ENCODE measurements around the gene NHERF2. TPM values are rescaled to one million over a fixed set of nuclear protein-coding genes. Genes with fewer than 3 reads are reported as not detected.
A peak's percentile ranks its signal among the peaks of the same experiment; 100 is the strongest.

The NHERF2 gene
- total RNA-seq, 1 donor from 2014 or later, result 2.3 TPM

DNA sequence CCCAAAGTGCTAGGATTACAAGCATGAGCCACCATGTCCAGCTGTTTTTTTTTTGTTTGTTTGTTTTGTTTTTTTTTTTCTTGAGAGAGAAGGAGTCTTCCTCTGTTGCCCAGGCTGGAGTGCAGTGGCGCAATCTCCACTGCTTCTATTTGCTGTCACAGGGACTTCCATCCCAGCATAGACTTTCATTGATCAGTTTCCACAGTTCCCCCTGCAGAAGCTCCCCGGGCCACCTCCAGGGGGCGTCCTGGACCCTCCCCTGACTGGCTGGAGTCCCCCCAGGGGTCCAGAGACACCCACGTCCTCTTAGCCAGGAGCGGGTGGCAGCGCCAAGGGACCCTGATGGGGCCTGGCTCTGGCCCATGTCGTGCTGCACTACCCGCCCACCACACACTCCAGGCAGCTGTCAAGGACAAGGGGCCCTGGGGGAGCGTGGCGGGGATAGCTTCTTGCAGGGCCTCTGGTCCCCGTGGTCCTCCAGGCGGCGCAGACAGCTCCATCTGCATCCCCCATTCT lies 10.2 kb upstream of the NHERF2 start:
- intact Hi-C loops (cut with micrococcal nuclease), result no loop called here
- Mint-ChIP-seq H3K27ac (no peak overlapping the region), H3K9me3 (no peaks in the 10 kb centered on the region), H3K4me1 (ENCODE audit: low read depth) (peaks cover 2% of the 10 kb centered on the region), H3K4me3 (ENCODE audit: low read depth) (no peak overlapping the region), H3K36me3 (ENCODE audit: low read depth) (no peaks in the 10 kb centered on the region), H3K27me3 (ENCODE audit: low read depth) (peaks cover 16% of the 10 kb centered on the region)
- no peak for DNase-seq (ENCODE audit: low spot score)

DNA sequence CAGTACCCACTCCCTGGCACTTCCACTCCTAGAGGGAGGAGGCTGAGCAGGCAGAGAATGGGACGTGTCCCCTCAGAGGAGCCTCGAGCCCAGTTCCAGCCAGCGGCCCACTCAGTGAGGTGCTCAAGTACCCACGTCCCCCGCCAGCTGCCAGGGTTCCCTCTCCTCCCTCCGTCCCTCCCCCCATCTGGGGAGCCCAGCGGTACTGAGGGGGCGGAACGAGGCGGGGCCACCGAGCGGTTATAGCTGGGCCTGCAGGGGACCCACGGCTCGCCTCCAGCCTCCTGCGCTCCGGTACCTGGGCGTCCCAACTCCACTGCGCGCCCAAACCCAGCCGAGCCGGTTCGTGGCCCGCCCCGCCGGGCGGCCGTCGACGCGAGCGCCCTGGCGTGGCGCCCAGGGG lies 7.2 kb upstream of the NHERF2 start, which contains the start of gene NPW:
Gene NPW, plus strand, starts transcription at position 268 of the 403 bp plus-strand sequence.
- DNase-seq (ENCODE audit: low spot score), result no peak
- H3K4me1 Mint-ChIP-seq (ENCODE audit: low read depth), result peaks cover 11% of the 10 kb centered on the region
- H3K4me3 Mint-ChIP-seq (ENCODE audit: low read depth), result peak within 1 kb of the TSS; percentile 42
- H3K27ac Mint-ChIP-seq, result no peak within 1 kb of the TSS
- intact Hi-C loops (cut with micrococcal nuclease), result no loop called here
- H3K27me3 Mint-ChIP-seq (ENCODE audit: low read depth), result peaks cover 26% of the 10 kb centered on the region
- no peaks in the 10 kb centered on the region for H3K9me3 Mint-ChIP-seq
- H3K36me3 Mint-ChIP-seq (ENCODE audit: low read depth), result no peaks in the 10 kb centered on the region

DNA sequence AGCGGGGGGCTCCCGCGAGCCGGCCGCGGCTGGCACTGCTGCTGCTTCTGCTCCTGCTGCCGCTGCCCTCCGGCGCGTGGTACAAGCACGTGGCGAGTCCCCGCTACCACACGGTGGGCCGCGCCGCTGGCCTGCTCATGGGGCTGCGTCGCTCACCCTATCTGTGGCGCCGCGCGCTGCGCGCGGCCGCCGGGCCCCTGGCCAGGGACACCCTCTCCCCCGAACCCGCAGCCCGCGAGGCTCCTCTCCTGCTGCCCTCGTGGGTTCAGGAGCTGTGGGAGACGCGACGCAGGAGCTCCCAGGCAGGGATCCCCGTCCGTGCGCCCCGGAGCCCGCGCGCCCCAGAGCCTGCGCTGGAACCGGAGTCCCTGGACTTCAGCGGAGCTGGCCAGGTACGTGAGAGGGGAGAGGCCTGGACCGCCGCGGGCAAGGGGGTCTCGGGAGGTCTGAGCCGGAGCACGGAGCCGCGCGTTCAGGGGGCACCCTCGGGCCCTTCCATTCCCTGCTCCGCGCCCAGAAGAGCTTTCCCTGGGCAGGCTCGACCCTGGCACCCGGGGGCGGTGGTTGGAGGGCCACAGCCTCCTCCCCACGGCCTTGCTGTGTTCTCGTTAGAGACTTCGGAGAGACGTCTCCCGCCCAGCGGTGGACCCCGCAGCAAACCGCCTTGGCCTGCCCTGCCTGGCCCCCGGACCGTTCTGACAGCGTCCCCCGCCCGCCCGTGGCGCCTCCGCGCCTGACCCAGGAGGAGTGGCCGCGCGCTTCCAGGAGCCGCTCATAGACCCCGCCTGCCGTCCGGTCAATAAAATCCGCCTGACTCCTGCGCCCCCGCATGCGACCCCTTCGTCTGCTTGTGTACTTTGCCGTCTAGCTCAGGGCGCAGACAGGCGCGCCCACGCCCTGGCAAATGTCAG lies 6.5 kb upstream of the NHERF2 start:
- no peak for DNase-seq (ENCODE audit: low spot score)
- no peak overlapping the region for H3K27ac Mint-ChIP-seq
- H3K36me3 Mint-ChIP-seq (ENCODE audit: low read depth), result no peaks in the 10 kb centered on the region
- H3K9me3 Mint-ChIP-seq, result no peaks in the 10 kb centered on the region
- H3K4me1 Mint-ChIP-seq (ENCODE audit: low read depth), result peaks cover 11% of the 10 kb centered on the region
- H3K27me3 Mint-ChIP-seq (ENCODE audit: low read depth), result peaks cover 28% of the 10 kb centered on the region
- intact Hi-C loops (cut with micrococcal nuclease), result loop anchor here (5.0 to 10.0 kb wide), 2 partner anchors 235 to 322 kb away; partner anchors contain the start of genes ABCA3 and ECI1
- H3K4me3 Mint-ChIP-seq (ENCODE audit: low read depth), result peak overlapping the region; percentile 42

DNA sequence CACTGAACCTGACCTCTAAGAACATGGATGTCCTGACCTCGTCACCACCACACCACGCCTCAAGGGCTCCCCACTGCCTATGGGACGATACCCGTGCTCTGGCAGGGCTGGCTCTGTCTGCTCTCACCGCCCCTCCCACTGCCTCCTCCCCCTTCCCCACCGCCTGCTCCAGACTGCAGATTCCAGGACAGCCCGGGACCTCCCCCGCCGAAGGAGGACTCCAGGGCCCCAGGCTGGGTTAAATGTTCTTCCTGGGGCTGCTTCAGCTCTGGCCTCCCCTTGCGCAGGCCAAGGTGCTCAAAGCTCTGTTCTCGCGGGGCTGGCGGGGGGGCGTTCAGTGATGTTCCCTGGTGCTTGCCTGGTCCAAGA lies 4.0 kb upstream of the NHERF2 start:
- no peaks in the 10 kb centered on the region for H3K9me3 Mint-ChIP-seq
- peak overlapping the region; percentile 73 for H3K4me3 Mint-ChIP-seq (ENCODE audit: low read depth)
- no peak overlapping the region for H3K27ac Mint-ChIP-seq
- H3K27me3 Mint-ChIP-seq (ENCODE audit: low read depth), result peaks cover 38% of the 10 kb centered on the region
- no peak for DNase-seq (ENCODE audit: low spot score)
- intact Hi-C loops (cut with micrococcal nuclease), result loop anchor here (1.0 to 10.0 kb wide), 3 partner anchors 133 to 320 kb away; partner anchors contain the start of genes ABCA3, ECI1 and TRAF7
- H3K4me1 Mint-ChIP-seq (ENCODE audit: low read depth), result peaks cover 16% of the 10 kb centered on the region
- no peaks in the 10 kb centered on the region for H3K36me3 Mint-ChIP-seq (ENCODE audit: low read depth)

DNA sequence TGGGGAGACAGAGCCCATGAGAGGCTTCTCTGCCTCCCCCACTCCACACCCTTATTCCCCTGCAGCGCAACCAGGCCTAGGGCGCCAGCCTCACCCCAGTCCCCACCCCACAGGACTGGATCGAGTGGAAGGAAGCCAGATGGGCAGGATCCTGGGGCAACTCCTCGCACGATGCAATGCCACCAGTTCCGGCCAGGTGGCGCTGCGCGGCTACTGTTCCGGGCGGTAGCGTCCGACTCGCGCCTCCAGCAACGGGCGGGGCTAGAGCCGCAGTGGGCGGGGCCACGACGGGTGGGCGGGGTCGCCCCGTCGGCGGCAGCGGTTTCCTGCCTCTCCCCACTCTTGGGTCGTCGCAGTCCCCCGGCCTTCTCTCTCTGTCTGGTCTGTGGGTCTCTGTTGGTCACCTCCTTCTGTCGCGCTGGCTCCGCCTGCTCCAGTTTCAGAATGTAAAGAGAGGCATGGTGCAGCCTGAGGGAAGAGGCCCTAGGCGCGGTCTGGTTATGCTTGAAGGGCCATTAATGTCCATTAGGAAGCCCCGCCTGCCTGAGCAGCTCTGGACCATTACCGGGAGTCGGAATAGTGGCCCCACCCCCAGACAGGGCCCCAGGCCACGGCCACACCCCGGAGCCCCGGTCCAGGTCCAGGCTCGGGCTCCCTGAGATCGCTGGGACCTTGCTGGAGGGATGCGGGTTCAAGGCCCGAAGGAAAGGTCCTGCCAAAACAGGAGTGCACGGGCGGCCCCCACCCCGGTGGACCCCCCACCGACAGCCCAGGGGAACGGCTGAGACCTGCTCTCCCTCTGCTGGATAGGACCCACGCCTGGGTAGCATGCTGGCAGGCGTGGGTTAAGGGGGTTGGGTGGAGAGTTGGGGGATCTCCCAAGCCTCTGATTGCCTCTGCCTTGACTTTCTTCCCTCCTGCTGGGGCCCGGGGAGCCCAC lies 3.3 kb upstream of the NHERF2 start:
- H3K27ac Mint-ChIP-seq, result peak overlapping the region; percentile 28
- peaks cover 42% of the 10 kb centered on the region for H3K27me3 Mint-ChIP-seq (ENCODE audit: low read depth)
- no peaks in the 10 kb centered on the region for H3K36me3 Mint-ChIP-seq (ENCODE audit: low read depth)
- H3K4me3 Mint-ChIP-seq (ENCODE audit: low read depth), result peak overlapping the region; percentile 73
- peaks cover 16% of the 10 kb centered on the region for H3K4me1 Mint-ChIP-seq (ENCODE audit: low read depth)
- no peaks in the 10 kb centered on the region for H3K9me3 Mint-ChIP-seq
- intact Hi-C loops (cut with micrococcal nuclease), result loop anchor here (1.0 to 10.0 kb wide), 3 partner anchors 132 to 319 kb away; partner anchors contain the start of genes ABCA3, ECI1 and TRAF7
- DNase-seq (ENCODE audit: low spot score), result peak; percentile 90

DNA sequence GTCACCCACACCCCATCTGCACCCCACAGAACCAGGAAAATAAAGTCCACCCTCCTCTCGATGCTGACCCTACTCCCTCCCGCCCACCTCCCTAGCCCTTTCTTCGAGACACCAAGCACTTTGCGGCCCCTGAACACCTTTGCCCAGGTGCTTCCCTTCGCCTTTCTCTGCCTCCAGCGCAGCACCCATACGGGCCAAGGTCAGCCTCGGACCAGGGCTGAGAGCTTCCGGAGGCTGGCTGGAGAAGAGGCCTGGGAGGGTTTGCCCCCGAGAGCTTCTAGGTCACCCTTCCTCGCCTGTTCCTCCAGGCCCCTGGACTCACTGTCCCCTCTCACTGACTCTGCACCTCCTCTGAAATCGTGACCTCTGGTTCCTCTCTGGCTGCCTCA lies 2.7 kb upstream of the NHERF2 start:
- Mint-ChIP-seq H3K4me1 (ENCODE audit: low read depth) (peaks cover 16% of the 10 kb centered on the region), H3K27ac (no peak overlapping the region), H3K27me3 (ENCODE audit: low read depth) (peaks cover 42% of the 10 kb centered on the region), H3K9me3 (no peaks in the 10 kb centered on the region), H3K36me3 (ENCODE audit: low read depth) (no peaks in the 10 kb centered on the region), H3K4me3 (ENCODE audit: low read depth) (no peak overlapping the region)
- no peak for DNase-seq (ENCODE audit: low spot score)
- intact Hi-C loops (cut with micrococcal nuclease), result loop anchor here (5.0 to 10.0 kb wide), 2 partner anchors 231 to 318 kb away; partner anchors contain the start of genes ABCA3 and ECI1

DNA sequence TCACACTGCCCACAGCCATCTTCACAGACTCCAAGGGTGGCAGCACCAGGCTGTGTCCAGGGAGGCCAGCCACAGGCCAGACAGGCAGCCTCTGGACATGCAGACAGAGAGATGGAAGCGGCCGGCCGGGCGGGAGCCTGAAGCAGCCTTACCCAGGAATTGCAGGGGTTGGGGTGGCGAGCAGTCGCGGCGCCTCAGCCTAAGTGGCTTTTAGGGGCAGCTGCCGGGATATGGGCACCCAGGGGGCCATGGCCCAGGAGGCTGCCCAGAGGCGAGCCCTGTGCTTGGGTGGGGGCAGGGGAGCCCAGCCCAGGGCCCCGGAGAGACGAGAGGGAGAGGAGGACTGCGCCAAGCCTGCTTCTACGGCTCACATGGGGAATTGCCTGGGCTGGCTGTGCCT lies 1.5 kb upstream of the NHERF2 start:
- no peaks in the 10 kb centered on the region for H3K9me3 Mint-ChIP-seq
- no peak for DNase-seq (ENCODE audit: low spot score)
- peaks cover 16% of the 10 kb centered on the region for H3K4me1 Mint-ChIP-seq (ENCODE audit: low read depth)
- H3K4me3 Mint-ChIP-seq (ENCODE audit: low read depth), result no peak overlapping the region
- H3K27ac Mint-ChIP-seq, result no peak overlapping the region
- peaks cover 43% of the 10 kb centered on the region for H3K27me3 Mint-ChIP-seq (ENCODE audit: low read depth)
- no peaks in the 10 kb centered on the region for H3K36me3 Mint-ChIP-seq (ENCODE audit: low read depth)
- intact Hi-C loops (cut with micrococcal nuclease), result loop anchor here (10.0 kb wide), 1 partner anchor 230 kb away; the partner anchor contains the start of gene ECI1

DNA sequence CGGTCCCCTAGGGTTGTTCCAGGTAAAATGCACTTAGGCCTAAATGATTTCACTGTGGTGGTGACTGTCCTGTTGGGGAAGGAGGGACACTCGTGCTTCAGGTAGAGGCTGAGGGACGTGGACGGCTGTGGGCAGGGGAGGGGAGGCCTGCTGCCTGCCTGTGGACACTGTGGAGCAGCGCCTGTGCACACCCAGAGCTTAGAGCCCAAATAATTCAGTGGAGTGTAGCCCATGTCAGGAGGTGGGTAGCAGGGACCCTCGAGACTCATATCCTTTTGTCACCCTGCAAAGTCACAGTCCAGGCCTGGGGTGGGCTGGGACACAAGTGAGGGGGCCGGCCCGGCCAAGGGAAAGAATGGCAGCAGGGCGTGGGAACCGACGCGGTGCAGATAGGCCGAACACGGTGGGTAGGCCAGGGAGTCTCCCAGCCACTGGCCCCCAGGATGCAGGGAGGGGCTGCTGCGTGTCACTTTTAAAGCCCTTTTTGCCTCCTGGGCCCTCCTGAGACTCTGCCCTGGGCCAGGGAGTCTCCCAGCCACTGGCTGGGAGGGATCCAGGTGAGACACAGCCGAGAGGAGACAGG lies 733 bp upstream of the NHERF2 start:
- intact Hi-C loops (cut with micrococcal nuclease), result loop anchor here (10.0 kb wide), 1 partner anchor 229 kb away; the partner anchor contains the start of gene ECI1
- Mint-ChIP-seq H3K27me3 (ENCODE audit: low read depth) (peaks cover 38% of the 10 kb centered on the region), H3K36me3 (ENCODE audit: low read depth) (no peaks in the 10 kb centered on the region), H3K27ac (no peak overlapping the region), H3K4me3 (ENCODE audit: low read depth) (peak overlapping the region; percentile 33), H3K9me3 (no peaks in the 10 kb centered on the region), H3K4me1 (ENCODE audit: low read depth) (peaks cover 14% of the 10 kb centered on the region)
- DNase-seq (ENCODE audit: low spot score), result no peak

DNA sequence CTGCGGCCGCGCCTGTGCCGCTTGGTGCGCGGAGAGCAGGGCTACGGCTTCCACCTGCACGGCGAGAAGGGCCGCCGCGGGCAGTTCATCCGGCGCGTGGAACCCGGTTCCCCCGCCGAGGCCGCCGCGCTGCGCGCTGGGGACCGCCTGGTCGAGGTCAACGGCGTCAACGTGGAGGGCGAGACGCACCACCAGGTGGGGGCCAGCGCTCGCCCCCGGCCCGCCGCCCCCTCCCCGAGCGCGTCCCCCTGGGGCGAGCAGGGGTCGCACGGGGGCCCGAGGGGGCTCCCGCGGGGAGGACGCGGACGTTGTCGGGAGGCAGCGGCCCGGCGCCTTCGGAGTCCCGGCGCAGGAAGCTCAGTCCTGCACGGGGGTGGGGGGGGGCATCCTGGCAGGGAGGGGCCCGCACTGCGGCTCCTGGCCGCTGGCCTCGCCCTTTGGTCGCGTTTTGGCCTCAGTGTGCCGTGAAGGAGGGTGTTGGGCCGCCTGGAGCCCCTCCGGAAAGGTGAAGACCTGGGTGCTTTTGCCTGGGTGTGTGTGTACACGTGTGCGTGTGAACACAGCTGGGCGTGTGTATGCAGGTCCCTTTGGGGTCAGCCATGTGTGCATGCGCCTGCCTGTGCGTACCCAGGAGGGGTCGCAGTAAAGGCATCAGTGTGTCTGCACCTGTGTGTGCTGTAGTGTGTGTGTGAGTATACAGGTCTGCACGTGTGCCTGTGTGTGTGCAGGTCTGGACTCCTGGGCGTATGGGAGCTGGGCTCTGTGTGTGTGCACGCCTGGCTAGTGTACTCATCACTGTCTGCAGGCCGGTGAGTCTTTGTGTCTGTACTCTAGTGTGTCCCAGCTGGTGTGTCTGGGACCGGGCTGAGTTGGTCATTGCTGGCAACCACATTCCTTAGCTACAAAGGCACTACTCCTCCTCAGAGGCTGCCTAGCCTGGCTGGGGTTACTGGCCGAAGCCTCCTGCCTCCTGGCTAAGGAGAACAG lies 615 bp downstream of the NHERF2 start:
- intact Hi-C loops (cut with micrococcal nuclease), result loop anchor here (10.0 kb wide), 1 partner anchor 227 kb away; the partner anchor contains the start of gene ECI1
- Mint-ChIP-seq H3K4me1 (ENCODE audit: low read depth) (peaks cover 14% of the 10 kb centered on the region), H3K36me3 (ENCODE audit: low read depth) (no peaks in the 10 kb centered on the region), H3K27me3 (ENCODE audit: low read depth) (peaks cover 34% of the 10 kb centered on the region), H3K9me3 (no peaks in the 10 kb centered on the region), H3K4me3 (ENCODE audit: low read depth) (peak overlapping the region; percentile 52), H3K27ac (no peak overlapping the region)
- DNase-seq (ENCODE audit: low spot score), result no peak

DNA sequence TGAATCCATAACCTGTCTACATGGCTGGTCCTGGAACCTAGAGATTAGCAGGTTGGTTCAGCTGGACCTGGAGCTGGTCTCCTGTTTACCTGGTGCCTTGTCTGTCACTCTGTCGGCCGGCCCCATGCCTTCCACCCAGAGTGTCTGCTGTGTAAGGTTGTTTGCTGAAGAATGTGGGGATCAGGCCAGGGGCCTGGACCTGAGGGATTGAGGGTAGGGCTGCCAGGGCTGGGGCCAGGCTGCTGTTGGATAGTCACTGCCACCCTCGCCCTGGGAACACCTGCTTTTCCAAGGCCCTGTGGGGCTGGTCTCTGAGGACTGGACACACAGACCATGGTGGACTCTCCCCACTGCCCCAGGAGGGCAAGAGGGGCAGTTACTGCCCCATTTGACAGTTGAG lies 1.4 kb downstream of the NHERF2 start:
- Mint-ChIP-seq H3K4me1 (ENCODE audit: low read depth) (peaks cover 11% of the 10 kb centered on the region), H3K27me3 (ENCODE audit: low read depth) (peaks cover 27% of the 10 kb centered on the region), H3K4me3 (ENCODE audit: low read depth) (no peak overlapping the region), H3K36me3 (ENCODE audit: low read depth) (no peaks in the 10 kb centered on the region), H3K9me3 (no peaks in the 10 kb centered on the region), H3K27ac (no peak overlapping the region)
- intact Hi-C loops (cut with micrococcal nuclease), result loop anchor here (10.0 kb wide), 1 partner anchor 227 kb away; the partner anchor contains the start of gene ECI1
- DNase-seq (ENCODE audit: low spot score), result no peak

DNA sequence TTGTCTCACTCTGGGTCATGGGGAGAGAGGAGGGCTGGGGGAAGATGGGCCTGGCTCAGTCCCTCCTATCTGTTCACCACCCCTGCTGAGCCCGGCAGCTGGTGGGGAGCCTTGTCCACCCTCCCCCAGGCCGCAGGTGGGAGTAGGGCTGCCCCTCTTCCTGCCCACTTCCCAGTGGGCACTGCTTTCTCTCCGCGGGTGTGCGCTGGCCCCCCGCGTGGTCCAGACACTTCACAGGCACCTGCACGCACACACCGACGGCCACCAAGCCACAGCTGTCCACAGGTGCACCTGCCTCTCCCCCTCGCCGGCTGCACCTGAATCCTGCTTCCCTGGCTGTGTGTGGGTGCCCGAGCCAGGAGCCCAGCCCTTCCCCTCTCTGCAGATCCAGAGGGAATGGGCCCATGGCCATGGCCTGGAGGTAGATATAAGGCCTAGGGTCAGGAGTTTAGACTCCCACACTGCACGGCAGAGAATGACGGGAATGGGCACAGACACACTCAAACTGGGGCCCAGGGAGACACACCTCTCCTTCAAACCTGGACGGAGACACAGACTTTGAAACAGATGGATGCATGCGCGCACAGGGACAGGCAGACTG lies 2.0 kb downstream of the NHERF2 start:
- H3K36me3 Mint-ChIP-seq (ENCODE audit: low read depth), result no peaks in the 10 kb centered on the region
- H3K4me1 Mint-ChIP-seq (ENCODE audit: low read depth), result peaks cover 9% of the 10 kb centered on the region
- H3K4me3 Mint-ChIP-seq (ENCODE audit: low read depth), result no peak overlapping the region
- H3K9me3 Mint-ChIP-seq, result no peaks in the 10 kb centered on the region
- H3K27me3 Mint-ChIP-seq (ENCODE audit: low read depth), result peaks cover 27% of the 10 kb centered on the region
- intact Hi-C loops (cut with micrococcal nuclease), result loop anchor here (10.0 kb wide), 1 partner anchor 226 kb away; the partner anchor contains the start of gene ECI1
- no peak overlapping the region for H3K27ac Mint-ChIP-seq
- DNase-seq (ENCODE audit: low spot score), result no peak

All from activated T-helper 2 cell treated with anti-CD3 and anti-CD28 coated beads, Interferon-gamma antibody, Interleukin-2, Interleukin-4, amounts not matched to agents 10 μg/mL and 5 μg/mL and 100 μg/mL, durations not matched to agents 14 hours and 24 hours and 36 hours (primary cell).